Esophagus muscularis mucosa (tissue), 4 donors: ENCODE measurements around the gene TENM3. TPM values are rescaled to one million over a fixed set of nuclear protein-coding genes. Genes with fewer than 3 reads are reported as not detected.

Source experiments
- DNase-seq: peaks from one replicate; pipeline ENCODE4 v3.0.0-alpha.2; 2017; ENCODE audit errors: extremely low spot score
- H3K27ac ChIP-seq, 4 donors: fragments of 200-600 bp; sonication (generic); replicated peaks in 1 of 4; 1 replicate in 3 of 4; 2 replicates in 1 of 4; pipeline ENCODE4 v1.5.1; 2016 to 2019; ENCODE audit warnings: mild to moderate bottlenecking in 1 of 4
- H3K27me3 ChIP-seq, 4 donors: fragments of 200-600 bp; sonication (generic); one replicate each; pipeline versions ENCODE4 v1.5.1 to v1.6.0; 2016 to 2019
- H3K36me3 ChIP-seq, 4 donors: fragments of 200-600 bp; sonication (generic); one replicate each; pipeline ENCODE4 v1.5.1; 2016 to 2019
- H3K4me1 ChIP-seq, 4 donors: fragments of 200-600 bp; sonication (generic); one replicate each; pipeline ENCODE4 v1.5.1; 2016 to 2019
- H3K4me3 ChIP-seq, 4 donors: fragments of 200-600 bp; sonication (generic); 1 replicate in 2 of 4; 2 replicates in 2 of 4; pipeline ENCODE4 v1.5.1; 2016 to 2019; ENCODE audit warnings: mild to moderate bottlenecking in 4 of 4, moderate library complexity in 1 of 4
- H3K9me3 ChIP-seq, 4 donors: fragments of 200-600 bp; sonication (generic); 1 replicate in 3 of 4; 2 replicates in 1 of 4; pipeline ENCODE4 v1.5.1; 2016 to 2019
- EP300 ChIP-seq: sonication (generic); formaldehyde crosslinking; IDR thresholded peaks from one replicate; pipeline ENCODE4 v1.6.1; 2017; ENCODE audit warnings: antibody characterized with exemption
- POLR2A ChIP-seq: fragments of 450-650 bp; IDR thresholded peaks from one replicate; pipeline ENCODE4 v1.6.1; 2017; ENCODE audit warnings: antibody characterized with exemption, moderate library complexity, mild to moderate bottlenecking, low read depth
- POLR2AphosphoS5 ChIP-seq, 2 donors: sonication (generic); formaldehyde crosslinking; IDR thresholded peaks; one replicate each; pipeline ENCODE4 v1.6.1; 2017; ENCODE audit warnings: antibody characterized with exemption in 2 of 2
- WGBS: methylation state at CpG from one replicate; pipeline ENCODE4 v1.1.5; 2018; 5-methylcytosine and 5-hydroxymethylcytosine counted together
- intact Hi-C: fragments of 100-400 bp; cut with DNase I; formaldehyde crosslinking; loops from one replicate; pipeline ENCODE4 v1.15.1; 2023
- total RNA-seq, 4 donors: library from RNA; depleted of rRNA; stranded (reverse); fragments of >200 nt; gene quantifications; one replicate each; pipeline versions ENCODE4 v1.1.0 to v1.2.1, GENCODE V29; 2016
- TF ChIP-seq, protein P1 (sequence below), 3 experiments: fragments of 200-600 bp in 2 of 3; fragments of 450-650 bp in 1 of 3; sonication (generic) in 2 of 3; IDR thresholded peaks; one replicate each; pipeline ENCODE4 v1.5.1; 2017 to 2019; ENCODE audit warnings: antibody characterized with exemption in 3 of 3, mild to moderate bottlenecking in 2 of 3, moderate library complexity in 1 of 3

Gene TENM3
- total RNA-seq, 4 donors from 2014 or later = 16.2 to 30.5 (median 28.3) TPM

DNA sequence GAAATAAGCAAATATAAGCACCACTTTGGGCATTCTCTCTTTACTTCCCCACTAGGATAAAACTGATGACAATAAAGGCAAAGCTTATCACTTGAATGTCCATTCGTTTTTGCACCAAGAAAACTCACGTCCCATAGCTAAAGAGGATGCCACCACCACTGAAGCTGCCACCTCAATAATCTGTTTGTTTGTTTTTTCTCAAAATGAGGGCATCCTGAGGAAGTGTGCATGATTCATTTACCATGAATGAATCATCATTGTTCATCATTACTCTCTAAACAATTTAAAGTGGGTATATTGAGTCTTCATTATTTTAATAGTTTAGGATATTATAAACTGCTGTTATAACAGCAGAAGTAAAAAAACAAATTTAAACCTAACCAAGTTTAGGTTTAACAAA, 505.7 kb downstream of the TENM3 start:
- Histone ChIP-seq H3K4me3 (no peak overlapping the region), H3K9me3 (peaks cover 0 to 5% (median 0%) of the 10 kb centered on the region in 4 donors), H3K27ac (no peak overlapping the region), H3K4me1 (no peaks in the 10 kb centered on the region), H3K27me3 (no peaks in the 10 kb centered on the region), H3K36me3 (peaks cover 0 to 4% (median 2%) of the 10 kb centered on the region in 4 donors)
- no peak for DNase-seq
- intact Hi-C loops = no loop called here
- WGBS = 87% methylated on average over 2 of the region's 2 CpGs
- TF ChIP-seq EP300 (no peak), POLR2AphosphoS5 (IDR thresholded peaks at IDR 0.05) (no peak), POLR2A (no peak)
- TF ChIP-seq, protein P1, sequence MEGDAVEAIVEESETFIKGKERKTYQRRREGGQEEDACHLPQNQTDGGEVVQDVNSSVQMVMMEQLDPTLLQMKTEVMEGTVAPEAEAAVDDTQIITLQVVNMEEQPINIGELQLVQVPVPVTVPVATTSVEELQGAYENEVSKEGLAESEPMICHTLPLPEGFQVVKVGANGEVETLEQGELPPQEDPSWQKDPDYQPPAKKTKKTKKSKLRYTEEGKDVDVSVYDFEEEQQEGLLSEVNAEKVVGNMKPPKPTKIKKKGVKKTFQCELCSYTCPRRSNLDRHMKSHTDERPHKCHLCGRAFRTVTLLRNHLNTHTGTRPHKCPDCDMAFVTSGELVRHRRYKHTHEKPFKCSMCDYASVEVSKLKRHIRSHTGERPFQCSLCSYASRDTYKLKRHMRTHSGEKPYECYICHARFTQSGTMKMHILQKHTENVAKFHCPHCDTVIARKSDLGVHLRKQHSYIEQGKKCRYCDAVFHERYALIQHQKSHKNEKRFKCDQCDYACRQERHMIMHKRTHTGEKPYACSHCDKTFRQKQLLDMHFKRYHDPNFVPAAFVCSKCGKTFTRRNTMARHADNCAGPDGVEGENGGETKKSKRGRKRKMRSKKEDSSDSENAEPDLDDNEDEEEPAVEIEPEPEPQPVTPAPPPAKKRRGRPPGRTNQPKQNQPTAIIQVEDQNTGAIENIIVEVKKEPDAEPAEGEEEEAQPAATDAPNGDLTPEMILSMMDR (IDR thresholded peaks at IDR 0.05) = no peak

DNA sequence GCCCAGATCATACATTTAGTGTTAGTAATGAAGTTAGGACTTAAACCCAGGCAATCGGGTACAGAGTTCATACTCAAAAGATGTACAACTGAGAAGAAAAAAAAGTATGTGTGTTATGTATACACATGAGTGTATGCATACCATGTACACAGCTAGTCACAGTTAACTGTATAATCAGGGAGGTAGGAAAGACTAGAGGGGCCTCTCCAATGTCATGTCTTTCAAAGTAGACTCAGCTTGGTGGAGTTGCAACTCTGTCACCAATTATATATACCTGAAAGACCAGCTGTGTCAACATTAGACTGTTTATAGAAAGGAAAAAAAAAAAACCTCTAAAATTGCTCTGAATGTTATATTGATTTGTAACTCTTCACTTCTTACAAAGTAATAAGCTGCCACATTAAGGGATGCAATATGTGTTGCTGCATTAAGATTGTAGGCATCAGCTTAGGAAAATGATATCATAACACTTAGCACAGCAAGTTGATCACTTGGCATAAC, 506.5 kb downstream of the TENM3 start:
- TF ChIP-seq POLR2AphosphoS5 (IDR thresholded peaks at IDR 0.05) = no peak
- TF ChIP-seq EP300 = no peak
- TF ChIP-seq, protein P1 (IDR thresholded peaks at IDR 0.05) = no peak
- no peak for TF ChIP-seq POLR2A
- peaks cover 0 to 5% (median 0%) of the 10 kb centered on the region in 4 donors for H3K9me3 ChIP-seq
- no peak overlapping the region for H3K27ac ChIP-seq
- no peaks in the 10 kb centered on the region for H3K4me1 ChIP-seq
- intact Hi-C loops = no loop called here
- H3K27me3 ChIP-seq = no peaks in the 10 kb centered on the region
- peaks cover 0 to 11% (median 5%) of the 10 kb centered on the region in 4 donors for H3K36me3 ChIP-seq
- H3K4me3 ChIP-seq = no peak overlapping the region
- 88% methylated on average over 1 of the region's 1 CpG for WGBS
- no peak for DNase-seq

DNA sequence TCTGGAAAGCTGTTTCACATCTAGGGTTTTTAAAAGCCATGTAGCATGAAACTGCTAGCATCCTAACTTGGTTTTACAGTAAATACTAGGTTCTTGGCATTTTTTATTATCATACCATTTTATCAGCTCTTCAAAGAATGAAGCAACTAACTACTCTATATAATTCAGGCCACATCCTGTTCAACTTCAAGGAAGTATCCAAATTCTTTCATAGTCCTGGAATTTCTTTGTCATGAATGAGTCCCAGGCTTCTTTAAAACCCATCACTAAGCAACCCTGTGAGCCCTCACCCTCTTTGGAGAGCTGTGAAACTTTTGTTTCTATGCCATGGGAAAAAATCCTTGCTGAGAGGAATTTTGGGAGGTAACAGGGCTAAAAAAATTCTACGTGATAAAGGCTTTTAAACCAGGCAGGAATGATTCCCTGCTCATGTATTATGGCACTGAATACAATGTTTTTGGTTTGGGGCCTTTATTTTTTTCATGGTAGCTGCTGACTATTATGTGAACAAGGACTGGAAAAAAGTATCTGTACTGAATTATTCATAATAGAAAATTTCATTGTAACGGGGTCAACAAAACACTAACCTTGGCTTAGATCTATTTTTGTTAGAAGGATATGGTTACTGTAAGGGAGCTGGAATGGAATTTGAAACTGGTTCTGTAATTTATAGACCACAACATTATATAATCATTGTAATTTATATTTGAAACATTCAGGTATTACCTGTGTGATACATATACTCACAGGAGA, 509.1 kb downstream of the TENM3 start:
- 83% methylated on average over 2 of the region's 2 CpGs for WGBS
- H3K27ac ChIP-seq = no peak overlapping the region
- H3K4me3 ChIP-seq = no peak overlapping the region
- no peaks in the 10 kb centered on the region for H3K27me3 ChIP-seq
- DNase-seq = no peak
- intact Hi-C loops = no loop called here
- no peak for TF ChIP-seq POLR2AphosphoS5 (IDR thresholded peaks at IDR 0.05)
- TF ChIP-seq EP300 = no peak
- no peak for TF ChIP-seq POLR2A
- TF ChIP-seq, protein P1 (IDR thresholded peaks at IDR 0.05) = no peak
- no peaks in the 10 kb centered on the region for H3K4me1 ChIP-seq
- peaks cover 0 to 24% (median 4%) of the 10 kb centered on the region in 4 donors for H3K36me3 ChIP-seq
- H3K9me3 ChIP-seq = no peaks in the 10 kb centered on the region

DNA sequence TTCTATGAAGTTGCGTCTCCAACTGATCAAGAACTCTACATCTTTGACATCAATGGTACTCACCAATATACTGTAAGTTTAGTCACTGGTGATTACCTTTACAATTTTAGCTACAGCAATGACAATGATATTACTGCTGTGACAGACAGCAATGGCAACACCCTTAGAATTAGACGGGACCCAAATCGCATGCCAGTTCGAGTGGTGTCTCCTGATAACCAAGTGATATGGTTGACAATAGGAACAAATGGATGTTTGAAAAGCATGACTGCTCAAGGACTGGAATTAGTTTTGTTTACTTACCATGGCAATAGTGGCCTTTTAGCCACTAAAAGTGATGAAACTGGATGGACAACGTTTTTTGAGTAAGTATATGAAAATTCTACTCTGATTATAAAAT, 511.7 kb downstream of the TENM3 start:
- Histone ChIP-seq H3K27me3 (no peaks in the 10 kb centered on the region), H3K36me3 (peaks cover 0 to 24% (median 4%) of the 10 kb centered on the region in 4 donors), H3K4me1 (no peaks in the 10 kb centered on the region), H3K27ac (no peak overlapping the region), H3K9me3 (no peaks in the 10 kb centered on the region), H3K4me3 (no peak overlapping the region)
- 95% methylated on average over 5 of the region's 5 CpGs for WGBS
- TF ChIP-seq, protein P1 (IDR thresholded peaks at IDR 0.05) = no peak
- no peak for TF ChIP-seq POLR2AphosphoS5 (IDR thresholded peaks at IDR 0.05)
- no peak for TF ChIP-seq EP300
- no peak for TF ChIP-seq POLR2A
- no peak for DNase-seq
- intact Hi-C loops = no loop called here
